ENCODE measurements around the gene NKD2. TPM values are rescaled to one million over a fixed set of nuclear protein-coding genes. Genes with fewer than 3 reads are reported as not detected.
"Not testable (repeated sequence)": the region's sequence is repeated elsewhere in the genome, so short reads cannot be mapped to it uniquely, and the experiment has no call there.

The NKD2 gene
- total RNA-seq, 1 experiment from 2014 or later, result 12.3 TPM

- intact Hi-C loops (cut with micrococcal nuclease; ENCODE audit: unreplicated experiment), result no loop called here
- Histone ChIP-seq H3K9me3 (ENCODE audit: control insufficient read depth, insufficient read depth, low read depth, low read length) (no peaks in the 10 kb centered on the region), H3K27ac (ENCODE audit: low read length) (no peak overlapping the region), H3K27me3 (ENCODE audit: control insufficient read depth, insufficient read depth, low read length) (no peaks in the 10 kb centered on the region), H3K4me3 (ENCODE audit: low read depth in 2 of 2, low read length in 2 of 2) (no peak overlapping the region), H3K36me3 (ENCODE audit: control insufficient read depth, insufficient read depth, low read length) (no peaks in the 10 kb centered on the region), H3K4me1 (ENCODE audit: control insufficient read depth, insufficient read depth, low read length) (peaks cover 4% of the 10 kb centered on the region; the same call in 1 of the 2 replicates)
- POLR2A ChIA-PET, result no interaction called here
- in situ Hi-C loops (cut with HindIII; ENCODE audit: low pct_unique_long_range_greater_than_20kb, low sequenced_read_pairs), result no loop called here
- TF ChIP-seq REST (IDR thresholded peaks at IDR 0.05; ENCODE audit: insufficient read depth in 1 of 2, low read depth in 2 of 2, low read length in 1 of 2), result no peak
- no peak for TF ChIP-seq TCF7L2 (IDR thresholded peaks at IDR 0.05; ENCODE audit: low read depth, low read length)
- no peak for TF ChIP-seq SIN3A (IDR thresholded peaks at IDR 0.05; ENCODE audit: borderline replicate concordance, insufficient read depth, low read depth, low read length)
- no peak for TF ChIP-seq CTCF (IDR thresholded peaks at IDR 0.05)
- TF ChIP-seq POLR2AphosphoS5 (IDR thresholded peaks at IDR 0.05; ENCODE audit: low read depth, low read length), result no peak
- DNase-seq (ENCODE audit: low read depth, low spot score) (no peak), ATAC-seq (peak; percentile 17; the same call in 1 of the 2 replicates)
- BruUV-seq (replicated peaks), result no TSS peak
- CTCF ChIA-PET, result interaction anchor here (0.6 kb wide), 1 partner anchor 8 kb away, joined by 3 read pairs; no protein-coding TSS in a partner anchor
Observed at GRCh38 chr5:1020452-1020961, 11.9 kb downstream of the NKD2 start.

- peaks cover 4% of the 10 kb centered on the region; the same call in 1 of the 2 replicates for H3K4me1 ChIP-seq (ENCODE audit: control insufficient read depth, insufficient read depth, low read length)
- no peaks in the 10 kb centered on the region for H3K36me3 ChIP-seq (ENCODE audit: control insufficient read depth, insufficient read depth, low read length)
- TF ChIP-seq CTCF (IDR thresholded peaks at IDR 0.05) (no peak), SIN3A (IDR thresholded peaks at IDR 0.05; ENCODE audit: borderline replicate concordance, insufficient read depth, low read depth, low read length) (no peak), POLR2AphosphoS5 (IDR thresholded peaks at IDR 0.05; ENCODE audit: low read depth, low read length) (no peak)
- ChIA-PET CTCF (interaction anchor here (0.5 to 0.6 kb wide), 2 partner anchors 9 to 29 kb away, joined by 3 read pairs; no protein-coding TSS in a partner anchor), POLR2A (no interaction called here)
- DNase-seq (ENCODE audit: low read depth, low spot score) (no peak), ATAC-seq (peak; percentile 28)
- in situ Hi-C loops (cut with HindIII; ENCODE audit: low pct_unique_long_range_greater_than_20kb, low sequenced_read_pairs), result no loop called here
- H3K4me3 ChIP-seq (ENCODE audit: low read depth in 2 of 2, low read length in 2 of 2), result no peak overlapping the region
- no TSS peak for BruUV-seq (replicated peaks)
- H3K27ac ChIP-seq (ENCODE audit: low read length), result no peak overlapping the region
- no peaks in the 10 kb centered on the region for H3K27me3 ChIP-seq (ENCODE audit: control insufficient read depth, insufficient read depth, low read length)
- no peaks in the 10 kb centered on the region for H3K9me3 ChIP-seq (ENCODE audit: control insufficient read depth, insufficient read depth, low read depth, low read length)
- intact Hi-C loops (cut with micrococcal nuclease; ENCODE audit: unreplicated experiment), result no loop called here
Observed at GRCh38 chr5:1021136-1021968, 12.8 kb downstream of the NKD2 start.

- in situ Hi-C loops (cut with HindIII; ENCODE audit: low pct_unique_long_range_greater_than_20kb, low sequenced_read_pairs); H3K27me3 ChIP-seq (ENCODE audit: control insufficient read depth, insufficient read depth, low read length); CTCF ChIA-PET; H3K36me3 ChIP-seq (ENCODE audit: control insufficient read depth, insufficient read depth, low read length); ATAC-seq; H3K4me1 ChIP-seq (ENCODE audit: control insufficient read depth, insufficient read depth, low read length); H3K9me3 ChIP-seq (ENCODE audit: control insufficient read depth, insufficient read depth, low read depth, low read length); intact Hi-C loops (cut with micrococcal nuclease; ENCODE audit: unreplicated experiment); H3K4me3 ChIP-seq (ENCODE audit: low read depth in 2 of 2, low read length in 2 of 2); POLR2A ChIA-PET; DNase-seq (ENCODE audit: low read depth, low spot score); BruUV-seq (replicated peaks); H3K27ac ChIP-seq (ENCODE audit: low read length): not testable (repeated sequence)
Observed at GRCh38 chr5:1021969-1022336, 13.4 kb downstream of the NKD2 start.

Measured in Panc1 (cell line).